K562 (cell line): Measurements from ENCODE around the gene SPATA2L. TPM values are rescaled to one million over a fixed set of nuclear protein-coding genes. Genes with fewer than 3 reads are reported as not detected.

Source experiments
- CTBP1 ChIP-seq: fragments of 450-650 bp; IDR thresholded peaks from 2 replicates; pipeline ENCODE4 v1.6.1; 2016; ENCODE audit warnings: borderline replicate concordance
- E2F1 ChIP-seq: sonication (generic); formaldehyde crosslinking; IDR thresholded peaks from 2 replicates; pipeline ENCODE4 v1.8.1; 2023; ENCODE audit warnings: mild to moderate bottlenecking, missing genetic modification reagents, moderate library complexity
- E2F3 ChIP-seq: fragments of 250-450 bp; sonication (Bioruptor Pico); IDR thresholded peaks from 2 replicates; pipeline ENCODE4 v1.4.0; 2020; ENCODE audit warnings: mild to moderate bottlenecking
- FOXA3 ChIP-seq, 2 experiments: fragments of 450-650 bp in 1 of 2; sonication (generic) in 1 of 2; formaldehyde crosslinking; IDR thresholded peaks in 1 of 2; conservative IDR thresholded peaks in 1 of 2; 2 replicates each; pipeline versions ENCODE4 v1.4.0 to v1.8.0; 2020 to 2022; ENCODE audit warnings: mild to moderate bottlenecking in 2 of 2, missing genetic modification reagents in 1 of 2
- HDAC8 ChIP-seq: fragments of 450-650 bp; IDR thresholded peaks from 2 replicates; pipeline ENCODE4 v1.6.1; 2016; ENCODE audit warnings: mild to moderate bottlenecking, missing genetic modification characterization, moderate library complexity, missing compliant biosample characterization
- KAT7 ChIP-seq: sonication (generic); formaldehyde crosslinking; IDR thresholded peaks from 2 replicates; pipeline ENCODE4 v1.8.0; 2022; ENCODE audit warnings: missing genetic modification reagents, mild to moderate bottlenecking, borderline replicate concordance
- LCOR ChIP-seq: sonication (generic); formaldehyde crosslinking; IDR thresholded peaks from 2 replicates; pipeline ENCODE4 v1.8.0; 2022; ENCODE audit warnings: mild to moderate bottlenecking, missing genetic modification reagents
- MTA3 ChIP-seq: fragments of 450-650 bp; formaldehyde crosslinking; IDR thresholded peaks from 2 replicates; pipeline ENCODE4 v1.6.1; 2017; ENCODE audit warnings: mild to moderate bottlenecking, borderline replicate concordance
- MYNN ChIP-seq, 2 experiments: sonication (generic); formaldehyde crosslinking in 1 of 2; IDR thresholded peaks; 2 replicates each; pipeline versions ENCODE4 v1.5.0 to v1.6.1; 2016 to 2020; ENCODE audit warnings: antibody characterized with exemption in 1 of 2, missing genetic modification reagents in 1 of 2
- NFIC ChIP-seq: fragments of 450-650 bp; IDR thresholded peaks from 2 replicates; pipeline ENCODE4 v1.6.1; 2017; ENCODE audit warnings: mild to moderate bottlenecking, inconsistent platforms
- POLR2AphosphoS2 ChIP-seq: IDR thresholded peaks from 2 replicates; pipeline ENCODE4 v1.6.1; 2012; ENCODE audit warnings: low read length, improper control_type of control experiment
- SMARCA4 ChIP-seq: fragments of 450-650 bp; IDR thresholded peaks from 2 replicates; pipeline ENCODE4 v1.6.1; 2016
- VEZF1 ChIP-seq: fragments of 200-800 bp; sonication (Bioruptor generic); IDR thresholded peaks from 2 replicates; pipeline ENCODE4 v1.6.1; 2017; ENCODE audit warnings: missing genetic modification characterization, missing compliant biosample characterization
- ZFP30 ChIP-seq: fragments of 250-450 bp; sonication (Bioruptor Pico); IDR thresholded peaks from 2 replicates; pipeline ENCODE4 v1.8.0; 2022; ENCODE audit warnings: moderate library complexity, mild to moderate bottlenecking, inconsistent platforms, borderline replicate concordance
- ZMIZ1 ChIP-seq, 2 experiments: fragments of 150-350 bp in 1 of 2; IDR thresholded peaks; 2 replicates each; pipeline ENCODE4 v1.6.1; 2012 to 2016; ENCODE audit warnings: low read depth in 2 of 2, low read length in 2 of 2, mild to moderate bottlenecking in 1 of 2, moderate library complexity in 1 of 2
- polyA plus RNA-seq, 8 experiments: library from polyadenylated mRNA; depleted of rRNA in 4 of 8; stranded (reverse) in 5 of 8; unstranded in 3 of 8; fragments of >200 nt; fragmentation: Nextera tagmentation in 2 of 8; fragmentation: Illumina TruSeq in 1 of 8; extraction: Ambion mirVana in 2 of 8; extraction: Trizol in 1 of 8; gene quantifications; 2 replicates each; pipeline versions ENCODE4 v1.2.1 to v1.2.3, GENCODE V29; 2011 to 2014; ENCODE audit warnings: inconsistent platforms in 1 of 8, missing spikeins in 1 of 8
- total RNA-seq, 7 experiments: library from RNA; depleted of rRNA in 6 of 7; stranded (reverse); fragments of >200 nt in 6 of 7; fragmentation: Illumina TruSeq in 2 of 7; extraction: Trizol in 2 of 7; gene quantifications; 2 replicates each; pipeline versions ENCODE4 v1.2.1 to v1.2.3, GENCODE V29; 2011 to 2021; ENCODE audit warnings: low replicate concordance in 1 of 7

The SPATA2L gene
- total and polyA plus RNA-seq, 9 of the 15 experiments (the other 6 are each of a cell fraction or from before 2014, with no cell fraction given): 0.13 to 19.2 (median 4.8) TPM; not detected in 1

GRCh38 chr16:89686520-89687091 lies 14.9 kb downstream of the SPATA2L start, which contains the start of gene CDK10 (continued):
- TF ChIP-seq E2F1 (CRISPR knock-in tag) (peak; percentile 92), MTA3 (peak; percentile 30; the same call in 1 of the 2 replicates), POLR2AphosphoS2 (peak; percentile 67; the same call in 1 of the 2 replicates), CTBP1 (peak; percentile 35; the same call in 1 of the 2 replicates), FOXA3 (CRISPR knock-in tag; conservative IDR thresholded peaks at IDR 0.05 in 1 of 2, IDR thresholded peaks at IDR 0.05 in 1 of 2) (peak in 1 of 2 experiments; percentile 38; a peak in 1 of 4 replicates), VEZF1 (CRISPR knock-in tag) (peak; percentile 75), E2F3 (peak; percentile 85), LCOR (CRISPR knock-in tag) (no peak), KAT7 (CRISPR knock-in tag) (peak; percentile 72; the same call in 1 of the 2 replicates), SMARCA4 (no peak), NFIC (no peak), ZMIZ1 (IDR thresholded peaks at IDR 0.05; ENCODE audit: low read depth in 2 of 2, low read length in 2 of 2) (0 out of 4 replicates have a peak, but pooled peaks of 1 of the 2 experiments have one; percentile 19), ZFP30 (CRISPR knock-in tag) (no peak), HDAC8 (tag) (0 out of 2 replicates have a peak, but pooled peaks have one; percentile 65), MYNN (IDR thresholded peaks at IDR 0.05) (peak; percentile 99), MYNN (CRISPR knock-in tag; IDR thresholded peaks at IDR 0.05) (peak; percentile 90)
